ENCODE measurements around the gene IFNA10.
"Not testable (repeated sequence)": the region's sequence is repeated elsewhere in the genome, so short reads cannot be mapped to it uniquely, and the experiment has no call there.

Gene IFNA10

DNA sequence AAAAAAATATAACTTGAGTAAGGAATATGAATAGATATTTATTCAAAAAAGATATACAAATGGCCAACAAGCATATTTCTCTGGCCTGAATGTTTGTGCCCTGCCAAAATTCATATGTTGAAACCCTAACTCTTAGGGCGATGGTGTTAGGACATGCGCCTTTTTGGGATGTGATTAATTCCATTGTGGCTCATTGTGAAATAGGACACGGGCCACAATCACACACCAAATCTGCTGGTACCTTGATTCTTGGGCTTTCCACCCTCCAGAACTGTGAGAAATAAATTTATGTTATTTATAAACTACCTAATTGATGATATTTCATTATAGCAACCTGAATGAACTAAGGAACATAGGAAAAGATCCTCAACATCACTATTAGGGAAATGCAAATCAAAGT lies 34.8 kb downstream of the IFNA10 start:
- no peak overlapping the region for H3K4me3 ChIP-seq (ENCODE audit: low read length)
- TF ChIP-seq, protein P1, sequence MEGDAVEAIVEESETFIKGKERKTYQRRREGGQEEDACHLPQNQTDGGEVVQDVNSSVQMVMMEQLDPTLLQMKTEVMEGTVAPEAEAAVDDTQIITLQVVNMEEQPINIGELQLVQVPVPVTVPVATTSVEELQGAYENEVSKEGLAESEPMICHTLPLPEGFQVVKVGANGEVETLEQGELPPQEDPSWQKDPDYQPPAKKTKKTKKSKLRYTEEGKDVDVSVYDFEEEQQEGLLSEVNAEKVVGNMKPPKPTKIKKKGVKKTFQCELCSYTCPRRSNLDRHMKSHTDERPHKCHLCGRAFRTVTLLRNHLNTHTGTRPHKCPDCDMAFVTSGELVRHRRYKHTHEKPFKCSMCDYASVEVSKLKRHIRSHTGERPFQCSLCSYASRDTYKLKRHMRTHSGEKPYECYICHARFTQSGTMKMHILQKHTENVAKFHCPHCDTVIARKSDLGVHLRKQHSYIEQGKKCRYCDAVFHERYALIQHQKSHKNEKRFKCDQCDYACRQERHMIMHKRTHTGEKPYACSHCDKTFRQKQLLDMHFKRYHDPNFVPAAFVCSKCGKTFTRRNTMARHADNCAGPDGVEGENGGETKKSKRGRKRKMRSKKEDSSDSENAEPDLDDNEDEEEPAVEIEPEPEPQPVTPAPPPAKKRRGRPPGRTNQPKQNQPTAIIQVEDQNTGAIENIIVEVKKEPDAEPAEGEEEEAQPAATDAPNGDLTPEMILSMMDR (conservative IDR thresholded peaks at IDR 0.05; ENCODE audit: low read length): no peak
- no peak for DNase-seq (ENCODE audit: low read depth)

- no peak for DNase-seq (ENCODE audit: low read depth)
- TF ChIP-seq, protein P1 (conservative IDR thresholded peaks at IDR 0.05; ENCODE audit: low read length): no peak
- no peak overlapping the region for H3K4me3 ChIP-seq (ENCODE audit: low read length)
Measured at GRCh38 chr9:21171351-21171750, 35.6 kb downstream of the IFNA10 start.

DNA sequence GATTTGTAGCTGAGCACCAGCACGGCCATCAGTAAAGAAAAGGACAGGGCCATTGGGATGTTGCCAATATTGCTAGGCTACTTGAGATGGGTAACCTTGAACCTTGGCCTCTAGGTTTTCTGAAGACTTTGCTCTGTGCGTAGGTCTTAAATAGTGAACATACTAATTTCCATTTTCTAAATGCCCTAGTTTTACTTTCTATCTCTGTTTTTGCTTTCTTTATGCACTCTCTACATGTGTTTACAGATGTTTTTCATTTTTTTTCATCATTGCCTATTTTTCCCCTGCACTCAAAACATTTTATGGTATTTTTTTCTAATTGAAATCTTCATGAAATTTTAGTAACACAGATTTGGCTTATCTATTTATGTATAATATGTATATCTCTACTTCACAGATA lies 40.4 kb downstream of the IFNA10 start, which contains the start of gene IFNA21:
Gene IFNA21, minus strand, starts transcription at position 101 of the 400 bp plus-strand sequence. Its CDS starts 48 bp downstream, at position 53.
- H3K4me3 ChIP-seq (ENCODE audit: low read length); DNase-seq (ENCODE audit: low read depth): not testable (repeated sequence)

- no peak overlapping the region for H3K4me3 ChIP-seq (ENCODE audit: low read length)
- TF ChIP-seq, protein P1 (conservative IDR thresholded peaks at IDR 0.05; ENCODE audit: low read length): no peak
- no peak for DNase-seq (ENCODE audit: low read depth)
Measured at GRCh38 chr9:21165516-21165915, 41.4 kb downstream of the IFNA10 start.

DNA sequence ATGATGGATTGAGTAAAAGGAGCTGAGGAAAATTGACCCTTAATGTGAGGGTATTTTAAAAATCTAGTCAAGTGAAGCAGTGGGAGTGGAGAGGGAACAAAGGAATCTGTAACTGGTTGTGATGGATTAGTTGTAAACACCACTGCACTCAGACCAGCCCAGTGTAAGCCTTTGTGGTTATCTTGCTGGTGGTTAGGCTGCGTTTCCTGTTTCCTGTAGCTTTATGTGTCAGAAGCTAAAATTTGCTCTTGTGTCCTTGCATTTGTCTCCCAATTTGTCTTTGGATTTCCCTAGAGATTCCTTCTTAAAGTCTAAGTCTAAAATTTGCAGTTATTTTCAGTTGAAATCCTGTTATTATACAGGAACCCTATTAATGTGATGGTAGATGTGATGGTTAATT lies 46.8 kb downstream of the IFNA10 start:
- H3K4me3 ChIP-seq (ENCODE audit: low read length): no peak overlapping the region
- DNase-seq (ENCODE audit: low read depth): no peak
- TF ChIP-seq, protein P1 (conservative IDR thresholded peaks at IDR 0.05; ENCODE audit: low read length): no peak
